ENCODE data around the gene TOGARAM2. TPM values are rescaled to one million over a fixed set of nuclear protein-coding genes. Genes with fewer than 3 reads are reported as not detected.

Gene TOGARAM2
- total RNA-seq, 2 donors from 2014 or later: 4.0 to 4.3 TPM

- H3K36me3 Mint-ChIP-seq (ENCODE audit: insufficient read depth in 2 of 2): no peaks in the 10 kb centered on the region
- no peaks in the 10 kb centered on the region for H3K9me3 Mint-ChIP-seq
- no peak for ATAC-seq (replicated peaks in 1 of 2)
- H3K4me3 Mint-ChIP-seq: no peak overlapping the region
- H3K4me1 Mint-ChIP-seq (ENCODE audit: low read depth): peaks cover 27% of the 10 kb centered on the region
- DNase-seq: no peak
- no peak overlapping the region for H3K27ac Mint-ChIP-seq
- no peaks in the 10 kb centered on the region for H3K27me3 Mint-ChIP-seq (ENCODE audit: low read depth)
Measured at GRCh38 chr2:29060441-29060840, 79.3 kb downstream of the TOGARAM2 start.

GRCh38 chr2:29061176-29061575 is 80.1 kb downstream of the TOGARAM2 start:
- DNase-seq: no peak
- no peaks in the 10 kb centered on the region for H3K36me3 Mint-ChIP-seq (ENCODE audit: insufficient read depth in 2 of 2)
- H3K4me3 Mint-ChIP-seq: no peak overlapping the region
- H3K4me1 Mint-ChIP-seq (ENCODE audit: low read depth): peaks cover 27% of the 10 kb centered on the region
- no peak for ATAC-seq (replicated peaks in 1 of 2)
- no peak overlapping the region for H3K27ac Mint-ChIP-seq
- no peaks in the 10 kb centered on the region for H3K9me3 Mint-ChIP-seq
- H3K27me3 Mint-ChIP-seq (ENCODE audit: low read depth): no peaks in the 10 kb centered on the region

- Mint-ChIP-seq H3K27me3 (ENCODE audit: low read depth) (no peaks in the 10 kb centered on the region), H3K36me3 (ENCODE audit: insufficient read depth in 2 of 2) (no peaks in the 10 kb centered on the region), H3K27ac (no peak overlapping the region), H3K9me3 (no peaks in the 10 kb centered on the region), H3K4me1 (ENCODE audit: low read depth) (peaks cover 24% of the 10 kb centered on the region), H3K4me3 (no peak overlapping the region)
- no peak for ATAC-seq (replicated peaks in 1 of 2)
- DNase-seq: no peak
Measured at GRCh38 chr2:29061616-29062015, 80.5 kb downstream of the TOGARAM2 start.

- H3K36me3 Mint-ChIP-seq (ENCODE audit: insufficient read depth in 2 of 2): no peaks in the 10 kb centered on the region
- peaks cover 21% of the 10 kb centered on the region for H3K4me1 Mint-ChIP-seq (ENCODE audit: low read depth)
- no peak for ATAC-seq (replicated peaks in 1 of 2)
- H3K27ac Mint-ChIP-seq: no peak overlapping the region
- no peak overlapping the region for H3K4me3 Mint-ChIP-seq
- no peaks in the 10 kb centered on the region for H3K27me3 Mint-ChIP-seq (ENCODE audit: low read depth)
- H3K9me3 Mint-ChIP-seq: no peaks in the 10 kb centered on the region
- no peak for DNase-seq
Measured at GRCh38 chr2:29062371-29062770, 81.3 kb downstream of the TOGARAM2 start.

- H3K4me3 Mint-ChIP-seq: no peak overlapping the region
- no peak overlapping the region for H3K27ac Mint-ChIP-seq
- H3K9me3 Mint-ChIP-seq: no peaks in the 10 kb centered on the region
- H3K4me1 Mint-ChIP-seq (ENCODE audit: low read depth): peaks cover 21% of the 10 kb centered on the region
- H3K27me3 Mint-ChIP-seq (ENCODE audit: low read depth): no peaks in the 10 kb centered on the region
- no peak for ATAC-seq (replicated peaks in 1 of 2)
- no peak for DNase-seq
- no peaks in the 10 kb centered on the region for H3K36me3 Mint-ChIP-seq (ENCODE audit: insufficient read depth in 2 of 2)
Measured at GRCh38 chr2:29063056-29063455, 82.0 kb downstream of the TOGARAM2 start.

GRCh38 chr2:29063646-29064345 is 82.7 kb downstream of the TOGARAM2 start:
- peaks cover 18% of the 10 kb centered on the region for H3K4me1 Mint-ChIP-seq (ENCODE audit: low read depth)
- no peaks in the 10 kb centered on the region for H3K27me3 Mint-ChIP-seq (ENCODE audit: low read depth)
- no peak overlapping the region for H3K27ac Mint-ChIP-seq
- DNase-seq (no peak), ATAC-seq (replicated peaks in 1 of 2) (no peak)
- no peak overlapping the region for H3K4me3 Mint-ChIP-seq
- no peaks in the 10 kb centered on the region for H3K36me3 Mint-ChIP-seq (ENCODE audit: insufficient read depth in 2 of 2)
- no peaks in the 10 kb centered on the region for H3K9me3 Mint-ChIP-seq

GRCh38 chr2:29064346-29064715 is 83.2 kb downstream of the TOGARAM2 start:
- peaks cover 13% of the 10 kb centered on the region for H3K4me1 Mint-ChIP-seq (ENCODE audit: low read depth)
- no peak overlapping the region for H3K4me3 Mint-ChIP-seq
- H3K27ac Mint-ChIP-seq: no peak overlapping the region
- DNase-seq: no peak
- no peaks in the 10 kb centered on the region for H3K36me3 Mint-ChIP-seq (ENCODE audit: insufficient read depth in 2 of 2)
- no peaks in the 10 kb centered on the region for H3K27me3 Mint-ChIP-seq (ENCODE audit: low read depth)
- no peaks in the 10 kb centered on the region for H3K9me3 Mint-ChIP-seq
- no peak for ATAC-seq (replicated peaks in 1 of 2)

GRCh38 chr2:29064746-29065067 is 83.6 kb downstream of the TOGARAM2 start:
- Mint-ChIP-seq H3K27ac (no peak overlapping the region), H3K4me3 (no peak overlapping the region), H3K9me3 (no peaks in the 10 kb centered on the region), H3K4me1 (ENCODE audit: low read depth) (peaks cover 9% of the 10 kb centered on the region), H3K36me3 (ENCODE audit: insufficient read depth in 2 of 2) (no peaks in the 10 kb centered on the region), H3K27me3 (ENCODE audit: low read depth) (no peaks in the 10 kb centered on the region)
- DNase-seq (no peak), ATAC-seq (replicated peaks in 1 of 2) (no peak)

- Mint-ChIP-seq H3K4me3 (no peak overlapping the region), H3K9me3 (no peaks in the 10 kb centered on the region), H3K27ac (no peak overlapping the region), H3K4me1 (ENCODE audit: low read depth) (peaks cover 4% of the 10 kb centered on the region), H3K36me3 (ENCODE audit: insufficient read depth in 2 of 2) (no peaks in the 10 kb centered on the region), H3K27me3 (ENCODE audit: low read depth) (no peaks in the 10 kb centered on the region)
- ATAC-seq (replicated peaks in 1 of 2): no peak
- no peak for DNase-seq
Measured at GRCh38 chr2:29065068-29065811, 84.1 kb downstream of the TOGARAM2 start.

- no peaks in the 10 kb centered on the region for H3K9me3 Mint-ChIP-seq
- no peak overlapping the region for H3K27ac Mint-ChIP-seq
- no peaks in the 10 kb centered on the region for H3K27me3 Mint-ChIP-seq (ENCODE audit: low read depth)
- DNase-seq (no peak), ATAC-seq (replicated peaks in 1 of 2) (no peak)
- H3K4me3 Mint-ChIP-seq: no peak overlapping the region
- H3K36me3 Mint-ChIP-seq (ENCODE audit: insufficient read depth in 2 of 2): no peaks in the 10 kb centered on the region
- H3K4me1 Mint-ChIP-seq (ENCODE audit: low read depth): no peaks in the 10 kb centered on the region
Measured at GRCh38 chr2:29066271-29066860, 85.3 kb downstream of the TOGARAM2 start.

GRCh38 chr2:29066997-29067605 is 86.0 kb downstream of the TOGARAM2 start:
- Mint-ChIP-seq H3K36me3 (ENCODE audit: insufficient read depth in 2 of 2) (no peaks in the 10 kb centered on the region), H3K27ac (no peak overlapping the region), H3K9me3 (no peaks in the 10 kb centered on the region), H3K4me1 (ENCODE audit: low read depth) (no peaks in the 10 kb centered on the region), H3K4me3 (no peak overlapping the region), H3K27me3 (ENCODE audit: low read depth) (no peaks in the 10 kb centered on the region)
- DNase-seq (no peak), ATAC-seq (replicated peaks in 1 of 2) (no peak)

GRCh38 chr2:29068513-29068912 is 87.4 kb downstream of the TOGARAM2 start:
- H3K36me3 Mint-ChIP-seq (ENCODE audit: insufficient read depth in 2 of 2): no peaks in the 10 kb centered on the region
- DNase-seq: no peak
- no peaks in the 10 kb centered on the region for H3K27me3 Mint-ChIP-seq (ENCODE audit: low read depth)
- H3K9me3 Mint-ChIP-seq: no peaks in the 10 kb centered on the region
- H3K4me3 Mint-ChIP-seq: no peak overlapping the region
- no peak for ATAC-seq (replicated peaks in 1 of 2)
- no peaks in the 10 kb centered on the region for H3K4me1 Mint-ChIP-seq (ENCODE audit: low read depth)
- no peak overlapping the region for H3K27ac Mint-ChIP-seq

GRCh38 chr2:29070526-29070925 is 89.4 kb downstream of the TOGARAM2 start:
- DNase-seq (no peak), ATAC-seq (replicated peaks in 1 of 2) (no peak)
- Mint-ChIP-seq H3K27me3 (ENCODE audit: low read depth) (no peaks in the 10 kb centered on the region), H3K4me3 (no peak overlapping the region), H3K4me1 (ENCODE audit: low read depth) (no peaks in the 10 kb centered on the region), H3K27ac (no peak overlapping the region), H3K36me3 (ENCODE audit: insufficient read depth in 2 of 2) (no peaks in the 10 kb centered on the region), H3K9me3 (no peaks in the 10 kb centered on the region)

All from activated T-cell treated with anti-CD3 and anti-CD28 coated beads, Interleukin-2, amount 50 U/mL, for 72 hours (primary cell).